IPS-NIHi7 (cell line): ENCODE measurements around the gene CHIA.

Experiments used
- DNase-seq: peaks from one replicate; pipeline ENCODE4 v3.0.0; 2012; ENCODE audit warnings: mixed read lengths; ENCODE audit errors: extremely low spot score

Gene CHIA

GRCh38 chr1:111366256-111366655 is 75.6 kb downstream of the CHIA start:
- no peak for DNase-seq

- no peak for DNase-seq
Observed at GRCh38 chr1:111369177-111369576, 78.5 kb downstream of the CHIA start.

- DNase-seq = no peak
Observed at GRCh38 chr1:111369645-111370044, 79.0 kb downstream of the CHIA start.
